BE2C (cell line): ENCODE results near the gene MYH14.
"Not testable (repeated sequence)": the region's sequence is repeated elsewhere in the genome, so short reads cannot be mapped to it uniquely, and the experiment has no call there.

Experiments
- DNase-seq: peaks from one replicate; pipeline ENCODE4 v3.0.0-alpha.2; 2020
- H3K27me3 ChIP-seq: fragments of 250-450 bp; sonication (Bioruptor Pico); 2 replicates; pipeline ENCODE4 v1.5.1; 2020; ENCODE audit warnings: mild to moderate bottlenecking
- H3K36me3 ChIP-seq: fragments of 250-450 bp; sonication (Bioruptor Pico); 2 replicates; pipeline ENCODE4 v1.5.1; 2020; ENCODE audit warnings: mild to moderate bottlenecking
- H3K4me1 ChIP-seq: fragments of 250-450 bp; sonication (Bioruptor Pico); 2 replicates; pipeline ENCODE4 v1.5.1; 2020
- H3K4me3 ChIP-seq: 2 replicates; pipeline ENCODE4 v1.5.1; 2011; ENCODE audit warnings: low read depth, low read length
- H3K9me3 ChIP-seq: fragments of 250-450 bp; sonication (Bioruptor Pico); 2 replicates; pipeline ENCODE4 v1.5.1; 2020
- TF ChIP-seq, protein P1 (sequence below): IDR thresholded peaks from 2 replicates; pipeline ENCODE4 v1.5.1; 2012; ENCODE audit warnings: mild to moderate bottlenecking, low read depth, low read length

MYH14 gene

DNA sequence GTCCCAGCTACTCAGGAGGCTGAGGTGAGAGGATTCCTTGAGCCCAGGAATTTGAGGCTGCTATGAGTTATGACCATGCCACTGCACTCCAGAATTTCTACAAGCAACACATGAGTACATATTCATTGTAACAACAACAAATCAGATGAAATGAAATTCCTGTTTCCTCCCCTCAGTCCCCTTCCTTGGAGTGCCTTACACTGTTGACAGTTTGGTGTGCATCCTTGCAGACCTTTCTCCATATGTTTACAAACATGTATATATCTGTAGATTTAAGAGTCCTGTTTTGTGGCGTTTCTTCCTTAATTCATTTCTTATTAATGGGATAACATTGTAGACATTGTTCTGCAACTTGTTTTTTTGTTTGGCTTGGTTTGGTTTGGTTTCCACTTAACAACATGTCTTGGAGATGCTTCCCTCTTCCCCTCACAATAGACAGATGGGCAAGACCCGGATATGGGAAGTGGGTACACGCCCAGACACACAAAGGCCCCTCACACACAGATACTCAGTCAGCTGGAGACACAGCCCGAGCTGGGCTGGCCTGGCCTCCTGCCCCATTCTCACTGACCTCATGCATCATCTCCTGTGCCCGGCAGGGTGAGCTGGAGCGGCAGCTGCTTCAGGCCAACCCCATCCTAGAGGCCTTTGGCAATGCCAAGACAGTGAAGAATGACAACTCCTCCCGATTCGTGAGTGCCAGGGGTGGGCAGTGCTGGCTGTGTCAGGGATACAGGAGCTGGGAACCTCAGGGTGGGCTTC lies 21.7 kb downstream of the MYH14 start:
- no peak for DNase-seq
- TF ChIP-seq, protein P1, sequence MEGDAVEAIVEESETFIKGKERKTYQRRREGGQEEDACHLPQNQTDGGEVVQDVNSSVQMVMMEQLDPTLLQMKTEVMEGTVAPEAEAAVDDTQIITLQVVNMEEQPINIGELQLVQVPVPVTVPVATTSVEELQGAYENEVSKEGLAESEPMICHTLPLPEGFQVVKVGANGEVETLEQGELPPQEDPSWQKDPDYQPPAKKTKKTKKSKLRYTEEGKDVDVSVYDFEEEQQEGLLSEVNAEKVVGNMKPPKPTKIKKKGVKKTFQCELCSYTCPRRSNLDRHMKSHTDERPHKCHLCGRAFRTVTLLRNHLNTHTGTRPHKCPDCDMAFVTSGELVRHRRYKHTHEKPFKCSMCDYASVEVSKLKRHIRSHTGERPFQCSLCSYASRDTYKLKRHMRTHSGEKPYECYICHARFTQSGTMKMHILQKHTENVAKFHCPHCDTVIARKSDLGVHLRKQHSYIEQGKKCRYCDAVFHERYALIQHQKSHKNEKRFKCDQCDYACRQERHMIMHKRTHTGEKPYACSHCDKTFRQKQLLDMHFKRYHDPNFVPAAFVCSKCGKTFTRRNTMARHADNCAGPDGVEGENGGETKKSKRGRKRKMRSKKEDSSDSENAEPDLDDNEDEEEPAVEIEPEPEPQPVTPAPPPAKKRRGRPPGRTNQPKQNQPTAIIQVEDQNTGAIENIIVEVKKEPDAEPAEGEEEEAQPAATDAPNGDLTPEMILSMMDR: no peak
- no peaks in the 10 kb centered on the region for H3K4me1 ChIP-seq

DNA sequence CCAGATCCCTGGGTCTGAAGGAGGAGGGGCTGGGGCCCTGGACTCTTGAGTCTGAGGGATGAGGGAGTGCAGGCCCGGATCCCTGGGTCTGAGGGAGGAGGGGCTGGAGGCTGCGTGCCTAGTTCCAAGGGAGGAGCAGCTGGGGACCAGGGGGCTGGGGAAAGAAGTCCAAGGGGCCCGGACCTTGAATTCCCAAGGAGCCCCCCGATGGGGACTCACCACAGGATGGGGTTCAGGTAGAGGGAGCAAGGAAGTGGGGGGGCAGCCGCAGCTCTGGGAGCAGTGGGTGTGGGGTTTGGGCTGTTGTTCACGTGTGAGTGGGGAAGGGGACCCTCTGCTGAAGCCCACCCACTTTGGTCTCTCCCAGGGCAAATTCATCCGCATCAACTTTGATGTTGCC lies 23.1 kb downstream of the MYH14 start:
- H3K36me3 ChIP-seq: no peaks in the 10 kb centered on the region
- TF ChIP-seq, protein P1: no peak
- H3K4me1 ChIP-seq: no peaks in the 10 kb centered on the region
- no peak for DNase-seq
- H3K27me3 ChIP-seq: no peaks in the 10 kb centered on the region
- H3K4me3 ChIP-seq: no peak overlapping the region
- no peaks in the 10 kb centered on the region for H3K9me3 ChIP-seq

More for the DNA sequence above, 21.7 kb downstream of the MYH14 start:
- H3K9me3 ChIP-seq: no peaks in the 10 kb centered on the region
- H3K36me3 ChIP-seq: no peaks in the 10 kb centered on the region
- H3K27me3 ChIP-seq: no peaks in the 10 kb centered on the region
- H3K4me3 ChIP-seq: no peak overlapping the region

DNA sequence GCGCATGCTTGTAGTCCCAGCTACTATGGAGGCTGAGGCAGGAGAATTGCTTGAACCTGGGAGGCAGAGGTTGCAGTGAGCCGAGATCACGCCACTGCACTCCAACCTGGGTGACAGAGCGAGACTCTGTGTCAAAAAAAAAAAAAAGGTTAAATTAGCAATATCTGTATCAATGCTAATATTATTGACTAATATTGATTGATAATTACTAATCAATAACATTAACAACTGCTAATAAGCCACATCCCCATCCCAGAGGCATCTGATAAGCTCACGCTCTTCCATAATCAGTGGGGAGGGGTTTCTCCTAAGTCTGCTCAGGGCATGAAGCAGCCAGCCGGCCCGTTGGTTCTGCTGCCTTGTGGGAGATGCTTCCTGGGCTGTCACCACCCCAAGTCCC lies 24.7 kb downstream of the MYH14 start:
- not testable (repeated sequence) for H3K4me1 ChIP-seq, H3K27me3 ChIP-seq, H3K9me3 ChIP-seq, DNase-seq, H3K36me3 ChIP-seq, H3K4me3 ChIP-seq

DNA sequence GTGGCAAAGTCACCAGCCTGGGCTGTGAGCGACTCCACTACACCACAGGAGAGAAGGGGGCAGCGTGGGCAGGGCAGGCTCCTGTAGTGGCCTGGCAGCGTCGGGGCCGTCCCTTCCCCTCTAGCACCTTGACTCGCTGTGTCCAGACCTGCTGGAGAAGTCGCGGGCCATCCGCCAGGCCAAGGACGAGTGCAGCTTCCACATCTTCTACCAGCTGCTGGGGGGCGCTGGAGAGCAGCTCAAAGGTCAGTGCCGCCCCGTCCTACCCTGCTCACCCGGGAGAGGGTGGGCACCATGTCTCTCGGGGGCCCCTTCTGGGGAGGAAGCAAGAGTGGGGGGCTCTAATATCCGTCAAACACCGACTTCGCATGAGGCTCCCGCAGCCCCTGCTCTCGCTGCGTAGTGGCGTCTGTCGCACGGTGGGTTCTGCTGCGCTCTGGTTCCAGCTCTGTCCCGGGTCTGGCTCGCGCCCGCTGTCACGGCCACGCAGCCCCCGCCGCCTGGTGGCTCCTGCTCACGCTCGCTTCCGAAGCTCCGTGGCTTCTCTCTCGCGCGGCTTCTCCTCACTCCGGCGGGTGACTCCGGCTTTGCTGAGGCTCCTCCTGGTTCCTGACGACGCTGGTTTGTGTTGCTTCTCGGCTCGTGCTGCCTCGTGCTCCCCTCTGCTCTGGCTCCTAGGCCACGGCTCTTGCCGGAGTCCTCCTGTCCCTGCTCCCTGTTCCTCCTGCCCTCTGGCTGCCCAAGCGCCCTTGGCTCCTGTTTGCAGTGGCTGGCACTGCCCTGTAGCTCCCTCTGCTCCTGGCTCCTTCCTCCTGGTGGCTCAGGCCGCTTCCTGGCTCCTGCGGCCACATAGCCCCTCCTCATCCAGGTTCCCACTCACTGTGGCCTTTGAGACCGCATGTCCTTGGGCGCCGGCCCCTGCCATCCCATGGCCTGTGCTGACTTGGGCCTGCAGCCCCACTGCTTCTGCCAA lies 27.2 kb downstream of the MYH14 start:
- Histone ChIP-seq H3K4me1 (no peaks in the 10 kb centered on the region), H3K36me3 (no peaks in the 10 kb centered on the region), H3K4me3 (no peak overlapping the region), H3K27me3 (no peaks in the 10 kb centered on the region), H3K9me3 (no peaks in the 10 kb centered on the region)
- TF ChIP-seq, protein P1: no peak
- no peak for DNase-seq

DNA sequence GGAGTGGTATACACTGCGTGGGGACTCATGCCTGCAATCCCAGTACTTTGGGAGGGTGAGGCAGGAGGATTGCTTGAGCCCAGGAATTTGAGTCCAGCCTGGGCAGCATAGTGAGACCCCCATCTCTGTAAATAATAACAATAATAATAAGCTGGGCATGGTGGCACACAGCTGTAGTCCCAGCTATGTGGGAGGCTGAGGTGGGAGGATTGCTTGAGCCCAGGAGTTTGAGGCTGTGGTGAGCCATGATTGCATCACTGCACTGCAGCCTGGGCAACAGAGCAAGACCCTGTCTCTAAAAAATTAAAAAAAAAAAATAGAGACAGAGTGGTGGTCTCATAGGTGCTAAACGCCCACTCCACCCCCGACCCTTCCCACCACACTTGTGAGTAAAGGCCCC lies 28.0 kb downstream of the MYH14 start:
- H3K36me3 ChIP-seq, H3K27me3 ChIP-seq, DNase-seq, H3K9me3 ChIP-seq, H3K4me1 ChIP-seq, H3K4me3 ChIP-seq: not testable (repeated sequence)

DNA sequence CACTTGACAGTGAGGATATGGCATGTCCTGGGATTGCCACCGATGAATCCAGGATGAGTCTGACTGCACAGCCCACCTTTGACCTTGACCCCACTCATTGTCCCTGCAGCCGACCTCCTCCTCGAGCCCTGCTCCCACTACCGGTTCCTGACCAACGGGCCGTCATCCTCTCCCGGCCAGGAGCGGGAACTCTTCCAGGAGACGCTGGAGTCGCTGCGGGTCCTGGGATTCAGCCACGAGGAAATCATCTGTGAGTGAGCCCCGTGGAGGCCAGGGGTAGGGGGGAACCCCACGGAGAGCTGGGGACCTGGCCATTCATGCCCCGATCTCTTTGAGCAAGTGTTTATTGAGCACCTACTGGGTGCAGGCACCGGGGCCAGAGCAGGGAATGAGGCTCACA lies 28.4 kb downstream of the MYH14 start:
- no peaks in the 10 kb centered on the region for H3K9me3 ChIP-seq
- no peaks in the 10 kb centered on the region for H3K27me3 ChIP-seq
- H3K4me3 ChIP-seq: no peak overlapping the region
- TF ChIP-seq, protein P1: no peak
- no peak for DNase-seq
- H3K36me3 ChIP-seq: no peaks in the 10 kb centered on the region
- no peaks in the 10 kb centered on the region for H3K4me1 ChIP-seq

DNA sequence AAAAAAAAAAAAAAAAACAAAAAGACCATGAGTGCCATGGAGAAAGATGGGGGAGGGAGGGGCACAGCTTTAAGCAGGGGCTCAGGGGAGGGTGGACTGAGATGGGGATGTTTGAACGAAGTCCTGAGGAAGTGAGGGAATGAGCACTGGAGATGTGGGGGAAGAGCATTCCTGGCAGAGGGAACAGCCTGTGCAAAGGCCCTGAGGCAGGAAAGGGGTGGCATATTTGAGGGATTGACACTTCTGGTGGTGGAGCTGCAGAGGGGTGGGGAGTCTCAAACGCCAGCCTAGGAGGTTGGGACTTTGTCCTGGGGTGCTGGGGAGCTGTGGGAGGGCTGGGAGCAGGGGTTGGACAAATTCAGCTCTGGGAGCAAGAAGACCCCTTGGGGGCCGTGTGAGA lies 29.2 kb downstream of the MYH14 start:
- TF ChIP-seq, protein P1: no peak
- DNase-seq: no peak
- Histone ChIP-seq H3K4me1 (no peaks in the 10 kb centered on the region), H3K4me3 (no peak overlapping the region), H3K36me3 (no peaks in the 10 kb centered on the region), H3K9me3 (no peaks in the 10 kb centered on the region), H3K27me3 (no peaks in the 10 kb centered on the region)
